GM12801 (cell line): ENCODE results near the gene SBF1.

ENCODE experiments used
- CTCF ChIP-seq: IDR thresholded peaks from one replicate; pipeline ENCODE4 v1.5.1; 2011; ENCODE audit warnings: control low read depth; ENCODE audit not compliant: insufficient read length; ENCODE audit errors: extremely low read depth

SBF1 gene

GRCh38 chr22:50473088-50473487 lies 1.7 kb downstream of the SBF1 start:
- TF ChIP-seq CTCF, result no peak

DNA sequence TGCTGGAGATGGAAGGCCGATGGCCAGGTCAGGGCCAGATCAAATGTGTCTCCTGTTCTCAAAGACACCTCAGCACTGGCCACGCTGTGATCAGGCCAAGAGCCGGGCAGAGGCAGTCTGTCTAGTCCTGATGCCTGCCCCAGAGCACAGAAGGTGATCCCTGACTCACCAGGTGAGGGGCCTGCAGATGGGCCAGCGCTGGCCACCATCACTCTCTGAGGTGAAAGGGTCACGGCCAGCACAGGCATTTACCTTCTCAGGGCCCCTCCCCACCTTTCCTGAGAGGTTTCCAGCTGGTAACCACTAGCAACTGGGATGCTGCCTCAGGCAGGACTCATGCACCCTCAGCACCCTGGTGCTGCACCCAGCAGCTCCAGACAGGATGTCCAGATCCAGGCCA lies 2.9 kb downstream of the SBF1 start:
- TF ChIP-seq CTCF, result no peak

GRCh38 chr22:50471197-50471847 lies 3.5 kb downstream of the SBF1 start:
- no peak for TF ChIP-seq CTCF

DNA sequence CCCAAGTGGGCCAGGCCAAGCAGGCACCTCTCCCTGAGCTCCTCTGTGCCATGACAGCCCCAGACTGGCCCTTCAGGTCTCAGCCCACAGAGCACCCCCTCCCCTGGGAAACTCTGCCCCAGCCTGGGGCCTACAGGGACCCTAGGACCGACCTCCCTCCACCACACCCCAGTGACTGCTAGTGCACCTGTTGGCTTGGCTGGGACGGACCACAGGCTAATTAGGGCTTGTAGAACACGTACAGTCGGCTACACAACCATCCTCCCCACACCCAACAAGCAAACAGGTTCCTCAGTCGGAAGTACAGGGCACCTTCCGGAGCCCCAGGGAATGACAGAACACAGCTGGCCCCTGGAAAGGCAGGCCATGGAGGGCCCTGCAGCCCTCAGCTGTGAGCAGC lies 4.3 kb downstream of the SBF1 start:
- TF ChIP-seq CTCF, result no peak

- TF ChIP-seq CTCF, result no peak
Measured at GRCh38 chr22:50469377-50470305, 5.2 kb downstream of the SBF1 start.

DNA sequence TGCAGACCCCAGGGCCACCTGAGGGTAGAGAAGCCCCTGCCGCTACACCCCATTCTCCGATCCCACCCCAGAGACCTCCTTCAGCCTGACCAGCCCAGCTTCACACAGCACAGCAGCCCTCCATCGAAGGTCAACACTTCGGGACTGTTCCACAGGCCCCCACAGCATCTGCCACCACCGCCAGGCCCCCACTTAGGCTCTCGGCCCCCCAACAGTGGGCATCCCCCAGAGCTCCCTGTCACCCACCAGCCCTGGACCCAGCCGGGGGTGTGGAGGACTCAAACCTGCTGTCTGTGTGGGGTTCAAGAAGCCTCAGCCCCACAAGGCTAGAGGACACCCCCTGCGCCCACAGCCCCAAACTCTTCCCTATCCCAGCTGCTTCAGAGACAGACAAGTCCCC lies 6.2 kb downstream of the SBF1 start:
- no peak for TF ChIP-seq CTCF

GRCh38 chr22:50467773-50468440 lies 6.9 kb downstream of the SBF1 start:
- no peak for TF ChIP-seq CTCF
